GM12864 (cell line): Measurements from ENCODE around the gene ATG9B.
"Not testable (repeated sequence)": the region's sequence is repeated elsewhere in the genome, so short reads cannot be mapped to it uniquely, and the experiment has no call there.

ENCODE experiments used
- DNase-seq: peaks from one replicate; pipeline ENCODE4 v3.0.0-alpha.2; 2011; ENCODE audit warnings: low read depth
- H3K4me3 ChIP-seq: 2 replicates; pipeline ENCODE4 v1.5.1; 2011; ENCODE audit warnings: mild to moderate bottlenecking, low read depth, low read length, control low read depth
- TF ChIP-seq, protein P1 (sequence below): IDR thresholded peaks from 2 replicates; pipeline ENCODE4 v1.5.1; 2011; ENCODE audit warnings: low read depth, mild to moderate bottlenecking, moderate library complexity, low read length, control low read depth, inconsistent platforms; ENCODE audit errors: missing control alignments

ATG9B gene

DNA sequence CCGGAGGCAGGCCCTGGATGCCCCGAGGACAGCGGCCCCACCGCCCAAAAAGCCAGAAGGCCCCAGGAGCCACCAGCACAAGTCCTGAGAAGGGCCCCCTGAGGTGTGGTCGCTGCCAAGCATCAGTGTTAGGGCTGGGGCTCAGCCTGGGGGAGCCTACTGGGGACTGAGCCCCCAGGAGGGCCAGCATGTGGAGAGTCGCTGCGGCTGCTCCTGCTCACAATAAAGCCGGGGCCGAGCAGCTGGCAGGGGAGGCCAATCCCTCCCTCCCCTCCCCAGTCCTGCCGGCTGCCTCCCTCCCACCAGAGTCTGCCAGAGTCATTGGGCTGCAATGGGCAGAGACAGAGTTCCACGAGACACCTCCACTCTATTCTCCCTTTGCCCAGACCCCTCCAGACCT, 21.0 kb upstream of the ATG9B start:
- no peak overlapping the region for H3K4me3 ChIP-seq
- TF ChIP-seq, protein P1, sequence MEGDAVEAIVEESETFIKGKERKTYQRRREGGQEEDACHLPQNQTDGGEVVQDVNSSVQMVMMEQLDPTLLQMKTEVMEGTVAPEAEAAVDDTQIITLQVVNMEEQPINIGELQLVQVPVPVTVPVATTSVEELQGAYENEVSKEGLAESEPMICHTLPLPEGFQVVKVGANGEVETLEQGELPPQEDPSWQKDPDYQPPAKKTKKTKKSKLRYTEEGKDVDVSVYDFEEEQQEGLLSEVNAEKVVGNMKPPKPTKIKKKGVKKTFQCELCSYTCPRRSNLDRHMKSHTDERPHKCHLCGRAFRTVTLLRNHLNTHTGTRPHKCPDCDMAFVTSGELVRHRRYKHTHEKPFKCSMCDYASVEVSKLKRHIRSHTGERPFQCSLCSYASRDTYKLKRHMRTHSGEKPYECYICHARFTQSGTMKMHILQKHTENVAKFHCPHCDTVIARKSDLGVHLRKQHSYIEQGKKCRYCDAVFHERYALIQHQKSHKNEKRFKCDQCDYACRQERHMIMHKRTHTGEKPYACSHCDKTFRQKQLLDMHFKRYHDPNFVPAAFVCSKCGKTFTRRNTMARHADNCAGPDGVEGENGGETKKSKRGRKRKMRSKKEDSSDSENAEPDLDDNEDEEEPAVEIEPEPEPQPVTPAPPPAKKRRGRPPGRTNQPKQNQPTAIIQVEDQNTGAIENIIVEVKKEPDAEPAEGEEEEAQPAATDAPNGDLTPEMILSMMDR, result no peak
- DNase-seq, result no peak

DNA sequence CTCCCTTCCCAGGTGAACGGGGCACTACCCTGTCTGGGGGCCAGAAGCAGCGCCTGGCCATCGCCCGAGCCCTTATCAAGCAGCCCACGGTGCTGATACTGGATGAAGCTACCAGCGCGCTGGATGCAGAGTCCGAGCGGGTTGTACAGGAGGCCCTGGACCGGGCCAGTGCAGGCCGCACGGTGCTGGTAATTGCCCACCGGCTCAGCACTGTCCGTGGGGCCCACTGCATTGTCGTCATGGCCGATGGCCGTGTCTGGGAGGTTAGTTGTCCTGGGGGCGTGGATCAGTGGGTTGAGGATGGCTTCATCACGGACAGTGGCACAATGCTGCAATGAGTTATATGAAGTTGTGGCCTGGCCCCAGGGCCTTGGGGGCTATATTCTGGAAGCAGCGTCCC, 19.7 kb upstream of the ATG9B start:
- H3K4me3 ChIP-seq, result no peak overlapping the region
- TF ChIP-seq, protein P1, result no peak
- DNase-seq, result no peak

DNA sequence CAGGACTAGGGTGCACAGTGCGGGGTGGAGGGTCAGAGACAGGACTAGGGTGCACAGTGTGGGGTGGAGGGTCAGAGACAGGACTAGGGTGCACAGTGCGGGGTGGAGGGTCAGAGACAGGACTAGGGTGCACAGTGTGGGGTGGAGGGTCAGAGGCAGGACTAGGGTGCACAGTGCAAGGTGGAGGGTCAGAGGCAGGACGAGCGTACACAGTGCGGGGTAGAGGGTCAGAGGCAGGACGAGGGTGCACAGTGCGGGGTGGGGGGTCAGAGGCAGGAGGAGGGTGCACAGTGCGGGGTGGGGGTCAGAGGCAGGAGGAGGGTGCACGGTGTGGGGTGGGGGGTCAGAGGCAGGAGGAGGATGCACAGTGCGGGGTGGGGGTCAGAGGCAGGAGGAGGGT, 19.2 kb upstream of the ATG9B start:
- not testable (repeated sequence) for DNase-seq, H3K4me3 ChIP-seq

DNA sequence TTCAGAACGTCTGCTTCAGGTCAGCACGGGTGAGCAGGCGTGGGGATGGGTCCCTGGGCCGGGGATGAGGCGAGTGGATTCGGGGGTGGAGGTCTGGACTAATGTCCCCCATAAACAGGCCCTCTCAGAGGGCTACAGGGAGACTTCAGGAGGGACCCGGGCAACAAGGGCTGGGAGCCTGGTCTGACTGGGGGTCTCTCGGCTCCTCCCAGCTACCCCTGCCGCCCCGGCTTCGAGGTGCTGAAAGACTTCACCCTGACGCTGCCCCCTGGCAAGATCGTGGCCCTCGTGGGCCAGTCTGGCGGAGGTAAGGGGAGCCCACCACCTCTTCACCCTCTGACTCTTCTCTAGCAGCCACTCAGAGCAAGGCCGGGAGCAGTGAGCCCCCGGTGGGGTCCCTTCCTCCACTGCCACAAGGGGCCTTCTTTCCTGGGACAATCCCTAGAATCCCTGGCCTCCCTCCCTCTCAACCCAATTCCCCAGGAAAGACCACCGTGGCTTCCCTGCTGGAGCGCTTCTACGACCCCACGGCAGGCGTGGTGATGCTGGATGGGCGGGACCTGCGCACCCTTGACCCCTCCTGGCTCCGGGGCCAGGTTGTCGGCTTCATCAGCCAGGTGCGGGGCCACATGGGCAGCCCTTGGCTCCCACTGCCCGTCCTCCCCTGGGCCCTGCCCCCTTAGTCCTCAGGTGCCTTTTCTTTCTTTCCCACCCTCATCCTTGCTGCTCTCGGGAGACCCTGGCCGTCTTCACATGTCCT, 16.5 kb upstream of the ATG9B start:
- no peak for DNase-seq
- H3K4me3 ChIP-seq, result no peak overlapping the region
- TF ChIP-seq, protein P1, result no peak

DNA sequence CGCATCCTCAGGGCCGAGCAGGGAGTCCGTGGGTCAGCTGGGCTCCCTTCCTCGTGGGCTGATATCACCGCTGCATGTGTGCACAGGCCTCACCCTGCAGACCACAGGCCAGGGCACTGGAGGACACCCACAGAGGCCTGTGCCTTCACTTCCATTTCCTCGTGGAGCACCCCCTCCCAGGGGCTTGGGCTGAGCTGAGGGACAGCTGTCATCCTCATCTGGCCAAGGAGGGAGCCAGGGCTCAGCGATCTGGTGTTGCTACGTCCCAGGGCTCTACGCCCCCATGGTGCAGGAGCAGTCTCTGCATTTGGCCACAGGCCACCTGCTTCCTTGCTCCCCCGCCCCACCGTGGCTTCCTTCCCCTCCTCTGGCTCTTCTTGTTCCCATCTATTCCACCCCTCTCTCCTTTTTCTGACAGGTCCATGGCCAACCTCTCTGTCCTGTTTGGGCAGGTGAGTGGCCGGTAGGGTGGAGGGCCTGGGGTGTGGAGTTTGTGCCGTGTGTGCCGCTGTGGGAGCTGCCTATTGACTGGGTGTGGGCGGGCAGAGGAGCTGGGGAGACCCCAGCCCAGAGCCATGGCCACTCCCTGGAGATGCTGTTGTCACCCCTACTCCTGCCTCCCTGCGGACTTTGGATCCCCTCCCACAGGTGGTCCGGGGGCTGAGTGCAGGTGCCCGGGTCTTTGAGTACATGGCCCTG, 15.7 kb upstream of the ATG9B start:
- no peak for DNase-seq

DNA sequence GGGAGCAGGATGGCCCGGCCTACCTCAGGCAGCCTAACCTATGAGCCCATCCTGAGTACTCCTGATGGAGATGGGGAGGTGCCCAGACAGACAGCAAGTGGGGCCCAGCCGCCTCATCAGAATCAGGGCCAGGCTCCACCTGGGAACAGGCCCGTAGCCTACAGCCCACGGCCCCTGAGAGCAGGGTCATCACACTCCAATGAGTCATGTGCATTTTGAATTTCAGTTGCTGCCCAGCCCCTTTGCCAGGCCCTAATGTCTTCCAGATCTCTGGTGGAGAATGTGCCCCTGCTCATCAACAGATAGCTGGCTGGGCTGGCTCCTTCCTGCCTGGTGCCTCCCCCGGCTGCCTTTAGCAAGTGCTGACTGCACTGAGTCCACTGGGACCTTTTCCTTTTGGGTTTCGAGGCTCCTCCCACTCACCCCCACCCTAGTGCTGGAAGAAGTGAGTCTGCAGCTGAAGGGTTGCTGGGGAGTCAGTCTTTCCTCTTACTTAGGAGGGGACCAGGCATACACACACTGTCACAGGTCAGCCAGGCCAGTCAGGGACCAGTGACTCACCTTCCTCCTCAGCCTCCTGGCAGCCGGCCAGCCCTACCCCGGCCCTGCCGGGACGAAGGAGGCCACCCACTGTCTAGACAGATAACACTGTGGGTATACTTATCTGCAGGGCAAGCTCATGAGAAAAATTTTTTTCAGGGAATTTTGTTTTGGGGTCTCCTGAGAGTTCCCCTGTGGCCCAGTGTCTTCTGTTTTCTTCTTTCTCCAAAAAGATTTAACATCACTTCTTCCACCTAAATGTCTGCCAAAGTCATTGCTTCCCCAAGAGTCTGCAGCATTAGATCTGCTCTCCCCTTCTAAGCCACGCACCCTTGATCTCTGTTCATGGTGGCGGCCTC, 14.9 kb upstream of the ATG9B start:
- H3K4me3 ChIP-seq, result no peak overlapping the region
- no peak for DNase-seq
- TF ChIP-seq, protein P1, result no peak

More for the DNA sequence above, 15.7 kb upstream of the ATG9B start:
- no peak overlapping the region for H3K4me3 ChIP-seq
- TF ChIP-seq, protein P1, result no peak

DNA sequence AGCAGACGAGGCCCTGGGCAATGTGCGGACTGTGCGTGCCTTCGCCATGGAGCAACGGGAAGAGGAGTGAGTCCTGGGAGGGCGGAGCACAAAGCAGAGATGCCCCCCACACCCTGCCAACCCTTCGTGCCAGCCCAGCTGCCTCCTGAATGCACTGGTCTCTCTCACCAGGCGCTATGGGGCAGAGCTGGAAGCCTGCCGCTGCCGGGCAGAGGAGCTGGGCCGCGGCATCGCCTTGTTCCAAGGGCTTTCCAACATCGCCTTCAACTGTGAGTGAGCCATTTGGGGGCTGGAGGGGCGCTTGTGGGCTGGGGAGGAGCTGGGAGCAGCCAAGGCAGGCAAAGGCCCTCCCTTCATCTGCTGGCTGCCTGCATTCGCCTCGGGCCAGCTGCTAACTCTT, 11.6 kb upstream of the ATG9B start:
- TF ChIP-seq, protein P1, result no peak
- DNase-seq, result no peak
- no peak overlapping the region for H3K4me3 ChIP-seq
